Spleen (tissue), 11 donors: ENCODE measurements around the gene KIFAP3. TPM values are rescaled to one million over a fixed set of nuclear protein-coding genes. Genes with fewer than 3 reads are reported as not detected.

Experiments used
- DNase-seq: peaks from one replicate; pipeline ENCODE4 v3.0.0-alpha.2; 2020
- H3K27ac ChIP-seq, 8 donors: fragments of 200-600 bp; sonication (generic) in 7 of 8; 1 replicate in 4 of 8; 2 replicates in 4 of 8; pipeline versions ENCODE4 v1.5.0 to v1.8.0; 2016 to 2021; ENCODE audit warnings: inconsistent platforms in 4 of 8, mild to moderate bottlenecking in 4 of 8, moderate library complexity in 1 of 8
- H3K27me3 ChIP-seq, 7 donors: fragments of 200-600 bp; sonication (generic) in 6 of 7; replicated peaks in 1 of 7; 1 replicate in 4 of 7; 2 replicates in 3 of 7; pipeline versions ENCODE4 v1.5.0 to v1.8.0; 2016 to 2021; ENCODE audit warnings: inconsistent platforms in 3 of 7, mild to moderate bottlenecking in 1 of 7
- H3K36me3 ChIP-seq, 6 donors: fragments of 200-600 bp; sonication (generic) in 5 of 6; 1 replicate in 4 of 6; 2 replicates in 2 of 6; pipeline versions ENCODE4 v1.5.0 to v1.8.0; 2016 to 2021; ENCODE audit warnings: inconsistent platforms in 2 of 6
- H3K4me1 ChIP-seq, 6 donors: fragments of 200-600 bp; sonication (generic) in 5 of 6; 1 replicate in 3 of 6; 2 replicates in 3 of 6; pipeline versions ENCODE4 v1.5.0 to v1.8.0; 2016 to 2021; ENCODE audit warnings: inconsistent platforms in 3 of 6
- H3K4me3 ChIP-seq, 8 donors: fragments of 200-600 bp; sonication (generic) in 7 of 8; 1 replicate in 4 of 8; 2 replicates in 4 of 8; pipeline versions ENCODE4 v1.5.0 to v1.8.0; 2016 to 2021; ENCODE audit warnings: inconsistent platforms in 4 of 8, mild to moderate bottlenecking in 4 of 8, moderate library complexity in 2 of 8
- H3K9me3 ChIP-seq, 8 donors: fragments of 200-600 bp; sonication (generic) in 7 of 8; 1 replicate in 4 of 8; 2 replicates in 4 of 8; pipeline versions ENCODE4 v1.5.0 to v1.8.0; 2016 to 2021; ENCODE audit warnings: inconsistent platforms in 4 of 8
- POLR2A ChIP-seq, 3 donors: fragments of 450-650 bp; IDR thresholded peaks; one replicate each; pipeline ENCODE4 v1.5.1; 2017; ENCODE audit warnings: antibody characterized with exemption in 3 of 3, mild to moderate bottlenecking in 1 of 3
- POLR2AphosphoS5 ChIP-seq, 3 donors: sonication (generic); formaldehyde crosslinking; IDR thresholded peaks; one replicate each; pipeline ENCODE4 v1.5.1; 2017; ENCODE audit warnings: antibody characterized with exemption in 3 of 3
- WGBS, 5 donors: extraction: QIAGEN DNeasy Blood & Tissue Kit in 3 of 5; methylation state at CpG; one replicate each; pipeline versions ENCODE4 v1.1.5 to v1.1.7; 2013 to 2018; 5-methylcytosine and 5-hydroxymethylcytosine counted together
- intact Hi-C: fragments of 100-400 bp; cut with DNase I; formaldehyde crosslinking; loops from one replicate; pipeline ENCODE4 v1.15.0; 2023; ENCODE audit warnings: low total_unique reads
- polyA plus RNA-seq, 3 donors: library from polyadenylated mRNA; stranded (reverse); fragments of 200-250 nt; gene quantifications; one replicate each; pipeline ENCODE4 v1.2.1, GENCODE V29; 2013
- total RNA-seq, 7 donors: library from RNA; depleted of rRNA in 3 of 7; stranded (reverse); fragments of >200 nt in 3 of 7; fragmentation: NEBNext Ultra II Directional in 4 of 7; extraction: Animal tissue kit (Norgen Biotek cat#: 25700) in 4 of 7; gene quantifications; one replicate each; pipeline versions ENCODE4 v1.1.0 to v1.2.1, GENCODE V29; 2016 to 2021
- TF ChIP-seq, protein P1 (sequence below), 11 experiments: fragments of 200-600 bp in 7 of 11; fragments of 450-650 bp in 4 of 11; sonication (generic) in 4 of 11; IDR thresholded peaks in 8 of 11; conservative IDR thresholded peaks in 3 of 11; 1 replicate in 7 of 11; 2 replicates in 4 of 11; pipeline versions ENCODE4 v1.4.0 to v1.8.0; 2016 to 2021; ENCODE audit warnings: antibody characterized with exemption in 11 of 11, inconsistent platforms in 4 of 11, mild to moderate bottlenecking in 1 of 11
- donor health status: healthy with polysubstance abuse.
- donor health status: DM: no; HTN: no; CAD: no; lungs with moderate emphysema.
- donor health status: DM: no; HTN: no; CAD: no.
- donor health status: Bipolar disorder and iron deficiency.
- donor health status: healthy.
- donor health status: DM: no; HTN: no; CAD: no.
- donor health status: DM: yes; HTN: yes; CAD: no.

The KIFAP3 gene
- total and polyA plus RNA-seq, 10 donors: 5.1 to 36.7 (median 20.6) TPM

GRCh38 chr1:170032531-170033280 lies 41.8 kb downstream of the KIFAP3 start:
- no peaks in the 10 kb centered on the region for H3K27me3 ChIP-seq
- H3K4me3 ChIP-seq: no peak overlapping the region
- H3K36me3 ChIP-seq: peaks cover 0 to 55% (median 10%) of the 10 kb centered on the region in 6 donors
- H3K27ac ChIP-seq: no peak overlapping the region
- no peak for DNase-seq
- no peaks in the 10 kb centered on the region for H3K4me1 ChIP-seq
- intact Hi-C loops: no loop called here
- H3K9me3 ChIP-seq: peaks cover 0 to 11% (median 10%) of the 10 kb centered on the region in 8 donors
- TF ChIP-seq, protein P1, sequence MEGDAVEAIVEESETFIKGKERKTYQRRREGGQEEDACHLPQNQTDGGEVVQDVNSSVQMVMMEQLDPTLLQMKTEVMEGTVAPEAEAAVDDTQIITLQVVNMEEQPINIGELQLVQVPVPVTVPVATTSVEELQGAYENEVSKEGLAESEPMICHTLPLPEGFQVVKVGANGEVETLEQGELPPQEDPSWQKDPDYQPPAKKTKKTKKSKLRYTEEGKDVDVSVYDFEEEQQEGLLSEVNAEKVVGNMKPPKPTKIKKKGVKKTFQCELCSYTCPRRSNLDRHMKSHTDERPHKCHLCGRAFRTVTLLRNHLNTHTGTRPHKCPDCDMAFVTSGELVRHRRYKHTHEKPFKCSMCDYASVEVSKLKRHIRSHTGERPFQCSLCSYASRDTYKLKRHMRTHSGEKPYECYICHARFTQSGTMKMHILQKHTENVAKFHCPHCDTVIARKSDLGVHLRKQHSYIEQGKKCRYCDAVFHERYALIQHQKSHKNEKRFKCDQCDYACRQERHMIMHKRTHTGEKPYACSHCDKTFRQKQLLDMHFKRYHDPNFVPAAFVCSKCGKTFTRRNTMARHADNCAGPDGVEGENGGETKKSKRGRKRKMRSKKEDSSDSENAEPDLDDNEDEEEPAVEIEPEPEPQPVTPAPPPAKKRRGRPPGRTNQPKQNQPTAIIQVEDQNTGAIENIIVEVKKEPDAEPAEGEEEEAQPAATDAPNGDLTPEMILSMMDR (IDR thresholded peaks at IDR 0.05 in 8 of 11, conservative IDR thresholded peaks at IDR 0.05 in 3 of 11): no peak
- TF ChIP-seq POLR2AphosphoS5 (IDR thresholded peaks at IDR 0.05): no peak
- no peak for TF ChIP-seq POLR2A (IDR thresholded peaks at IDR 0.05)
- 86 to 98% (median 90%) methylated on average over 2 of the region's 2 CpGs for WGBS, 5 donors

DNA sequence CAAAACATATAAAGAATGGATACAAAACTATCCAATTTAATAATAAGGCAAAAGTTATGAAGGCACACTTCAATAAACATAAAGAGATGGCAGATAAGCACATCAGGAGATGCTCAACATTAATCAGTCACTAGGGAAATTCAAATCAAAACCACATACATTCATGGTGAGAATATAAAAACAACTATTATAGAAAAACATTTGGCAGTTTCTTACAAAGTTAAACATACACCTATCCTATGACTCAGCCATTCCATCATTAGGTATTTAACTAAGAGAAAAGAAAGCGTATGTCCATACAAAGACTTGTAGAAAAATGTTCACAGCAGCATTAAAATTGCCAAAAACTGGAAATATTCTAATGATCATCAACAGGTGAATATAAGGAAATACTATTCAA lies 44.3 kb downstream of the KIFAP3 start:
- WGBS, 5 donors: 93 to 100% (median 100%) methylated on average over 1 of the region's 1 CpG
- H3K4me1 ChIP-seq: no peaks in the 10 kb centered on the region
- intact Hi-C loops: no loop called here
- no peaks in the 10 kb centered on the region for H3K27me3 ChIP-seq
- DNase-seq: no peak
- H3K36me3 ChIP-seq: peaks cover 0 to 60% (median 0%) of the 10 kb centered on the region in 6 donors
- no peak for TF ChIP-seq POLR2A (IDR thresholded peaks at IDR 0.05)
- TF ChIP-seq, protein P1 (IDR thresholded peaks at IDR 0.05 in 8 of 11, conservative IDR thresholded peaks at IDR 0.05 in 3 of 11): no peak
- TF ChIP-seq POLR2AphosphoS5 (IDR thresholded peaks at IDR 0.05): no peak
- H3K27ac ChIP-seq: no peak overlapping the region
- H3K9me3 ChIP-seq: peaks cover 0 to 23% (median 17%) of the 10 kb centered on the region in 8 donors
- no peak overlapping the region for H3K4me3 ChIP-seq

DNA sequence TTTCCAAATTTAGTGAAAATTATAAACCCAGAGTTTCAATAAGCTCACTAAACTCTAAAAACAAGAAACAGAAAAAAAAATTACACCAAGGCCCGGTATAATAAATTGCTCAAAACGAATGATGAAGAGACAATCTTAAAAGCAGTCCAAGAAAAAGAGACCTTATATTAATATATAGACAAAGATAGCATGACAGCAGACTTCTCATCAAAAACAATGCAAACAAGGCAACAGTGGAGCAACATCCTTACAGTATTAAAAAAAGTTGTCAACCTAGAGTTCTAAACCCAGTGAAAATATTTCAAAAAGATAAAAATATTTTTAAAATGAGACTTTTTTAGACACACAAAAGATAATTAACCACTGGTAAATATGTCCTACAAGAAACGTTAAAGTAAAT lies 46.7 kb downstream of the KIFAP3 start:
- no peak overlapping the region for H3K27ac ChIP-seq
- no peaks in the 10 kb centered on the region for H3K4me1 ChIP-seq
- TF ChIP-seq, protein P1 (IDR thresholded peaks at IDR 0.05 in 8 of 11, conservative IDR thresholded peaks at IDR 0.05 in 3 of 11): no peak
- TF ChIP-seq POLR2AphosphoS5 (IDR thresholded peaks at IDR 0.05) (no peak), POLR2A (IDR thresholded peaks at IDR 0.05) (no peak)
- 95 to 98% (median 96%) methylated on average over 3 of the region's 3 CpGs for WGBS, 5 donors
- intact Hi-C loops: no loop called here
- H3K9me3 ChIP-seq: peaks cover 0 to 23% (median 17%) of the 10 kb centered on the region in 8 donors
- H3K36me3 ChIP-seq: peaks cover 0 to 55% (median 7%) of the 10 kb centered on the region in 6 donors
- H3K4me3 ChIP-seq: no peak overlapping the region
- no peak for DNase-seq
- H3K27me3 ChIP-seq: no peaks in the 10 kb centered on the region

- intact Hi-C loops: no loop called here
- Histone ChIP-seq H3K9me3 (peaks cover 0 to 15% (median 11%) of the 10 kb centered on the region in 8 donors), H3K27me3 (no peaks in the 10 kb centered on the region), H3K4me3 (no peak overlapping the region), H3K27ac (peak overlapping the region in 1 of 8 donors; percentile 12), H3K36me3 (peaks cover 0 to 56% (median 14%) of the 10 kb centered on the region in 6 donors), H3K4me1 (no peaks in the 10 kb centered on the region)
- no peak for TF ChIP-seq POLR2AphosphoS5 (IDR thresholded peaks at IDR 0.05)
- TF ChIP-seq, protein P1 (IDR thresholded peaks at IDR 0.05 in 8 of 11, conservative IDR thresholded peaks at IDR 0.05 in 3 of 11): no peak
- no peak for TF ChIP-seq POLR2A (IDR thresholded peaks at IDR 0.05)
- 68 to 93% (median 83%) methylated on average over 2 of the region's 2 CpGs for WGBS, 5 donors
- DNase-seq: no peak
Measured at GRCh38 chr1:170020859-170021258, 53.6 kb downstream of the KIFAP3 start.
